MM.1S (cell line): ENCODE data around the gene AMBRA1.
A peak's percentile ranks its signal among the peaks of the same experiment; 100 is the strongest.
"Not testable (repeated sequence)": the region's sequence is repeated elsewhere in the genome, so short reads cannot be mapped to it uniquely, and the experiment has no call there.

ENCODE experiments used
- DNase-seq: peaks from one replicate; pipeline ENCODE4 v3.0.0-alpha.2; 2015
- H2AFZ ChIP-seq: fragments of 300-600 bp; sonication (generic); 2 replicates; pipeline ENCODE4 v1.6.0; 2016; ENCODE audit warnings: antibody characterized with exemption, low read length
- H3F3A ChIP-seq: fragments of 300-600 bp; sonication (generic); 2 replicates; pipeline ENCODE4 v1.6.1; 2016; ENCODE audit warnings: mild to moderate bottlenecking, antibody characterized with exemption, low read length, moderate library complexity, mixed read lengths; ENCODE audit not compliant: insufficient read depth
- H3K27ac ChIP-seq: fragments of 300-600 bp; sonication (generic); 2 replicates; pipeline ENCODE4 v1.5.1; 2016; ENCODE audit warnings: mild to moderate bottlenecking, low read length
- H3K27me3 ChIP-seq: fragments of 300-600 bp; sonication (generic); replicated peaks from 2 replicates; pipeline ENCODE4 v1.6.0; 2016; ENCODE audit warnings: low read length; ENCODE audit not compliant: insufficient read depth
- H3K36me3 ChIP-seq: fragments of 300-600 bp; sonication (generic); replicated peaks from 2 replicates; pipeline ENCODE4 v1.6.1; 2016; ENCODE audit warnings: mild to moderate bottlenecking, low read length, mixed read lengths; ENCODE audit not compliant: insufficient read depth
- H3K4me1 ChIP-seq: fragments of 300-600 bp; sonication (generic); 2 replicates; pipeline ENCODE4 v1.6.1; 2016; ENCODE audit warnings: low read length, mixed read lengths
- H3K4me2 ChIP-seq: fragments of 300-600 bp; sonication (generic); 2 replicates; pipeline ENCODE4 v1.6.0; 2016; ENCODE audit warnings: low read depth, low read length
- H3K4me3 ChIP-seq: fragments of 300-600 bp; sonication (generic); 2 replicates; pipeline ENCODE4 v1.5.1; 2016; ENCODE audit warnings: low read length, mixed read lengths
- H3K79me2 ChIP-seq: fragments of 300-600 bp; sonication (generic); 2 replicates; pipeline ENCODE4 v1.6.1; 2016; ENCODE audit warnings: mixed run types, low read length, mixed read lengths
- H3K9ac ChIP-seq: fragments of 300-600 bp; sonication (generic); 2 replicates; pipeline ENCODE4 v1.6.1; 2016; ENCODE audit warnings: low read length, mixed read lengths
- H3K9me2 ChIP-seq: fragments of 300-600 bp; sonication (generic); replicated peaks from 2 replicates; pipeline ENCODE4 v1.6.1; 2016; ENCODE audit warnings: mild to moderate bottlenecking, low read length, mixed read lengths; ENCODE audit not compliant: insufficient read depth
- H3K9me3 ChIP-seq: fragments of 300-600 bp; sonication (generic); replicated peaks from 2 replicates; pipeline ENCODE4 v1.6.1; 2016; ENCODE audit warnings: mild to moderate bottlenecking, low read length, mixed read lengths; ENCODE audit not compliant: insufficient read depth
- H4K20me1 ChIP-seq: fragments of 300-600 bp; sonication (generic); 2 replicates; pipeline ENCODE4 v1.6.1; 2016; ENCODE audit warnings: mild to moderate bottlenecking, low read length, moderate library complexity, mixed read lengths; ENCODE audit not compliant: insufficient read depth
- EZH2 ChIP-seq: fragments of 300-600 bp; sonication (generic); optimal IDR thresholded peaks from 2 replicates; pipeline ENCODE3; 2017; ENCODE audit warnings: low read depth, mild to moderate bottlenecking, antibody characterized with exemption, low read length, mixed read lengths
- EZH2phosphoT487 ChIP-seq: fragments of 300-600 bp; sonication (generic); IDR thresholded peaks from 2 replicates; pipeline ENCODE4 v1.6.1; 2018; ENCODE audit warnings: antibody characterized with exemption, low read length
- TF ChIP-seq, protein P1 (sequence below): fragments of 300-600 bp; sonication (generic); IDR thresholded peaks from 2 replicates; pipeline ENCODE4 v1.5.1; 2016; ENCODE audit warnings: antibody characterized with exemption, low read length, mixed read lengths

AMBRA1 gene

DNA sequence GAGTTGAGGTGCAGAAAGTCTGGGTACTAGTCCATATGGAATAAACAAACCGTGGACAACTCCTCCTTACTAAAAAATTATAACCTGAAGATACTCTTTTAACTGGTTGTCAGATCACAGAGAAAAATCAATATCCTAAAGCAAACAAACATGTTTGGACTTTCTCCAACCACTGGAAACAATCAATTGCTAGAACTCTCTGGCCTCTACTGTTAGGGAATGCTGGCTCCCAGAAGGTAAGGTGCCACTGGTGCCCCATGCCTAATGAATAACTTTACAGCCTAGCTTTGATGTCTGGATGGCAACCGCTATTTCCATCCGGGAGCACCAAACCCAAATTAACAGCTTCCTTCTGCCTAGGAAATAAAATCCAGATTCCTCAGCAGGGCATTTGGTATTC lies 74.5 kb downstream of the AMBRA1 start:
- H3K79me2 ChIP-seq: peaks cover 40% of the 10 kb centered on the region
- H3K4me2 ChIP-seq: no peak overlapping the region
- H2AFZ ChIP-seq: no peak overlapping the region
- no peak overlapping the region for H3K9ac ChIP-seq
- H3K27me3 ChIP-seq: no peaks in the 10 kb centered on the region
- H3K4me3 ChIP-seq: no peak overlapping the region
- no peaks in the 10 kb centered on the region for H3K36me3 ChIP-seq
- no peaks in the 10 kb centered on the region for H4K20me1 ChIP-seq
- no peaks in the 10 kb centered on the region for H3K9me3 ChIP-seq
- DNase-seq: no peak
- no peak overlapping the region for H3K27ac ChIP-seq
- no peaks in the 10 kb centered on the region for H3F3A ChIP-seq
- H3K9me2 ChIP-seq: no peaks in the 10 kb centered on the region
- TF ChIP-seq EZH2phosphoT487: no peak
- no peaks in the 10 kb centered on the region for H3K4me1 ChIP-seq

DNA sequence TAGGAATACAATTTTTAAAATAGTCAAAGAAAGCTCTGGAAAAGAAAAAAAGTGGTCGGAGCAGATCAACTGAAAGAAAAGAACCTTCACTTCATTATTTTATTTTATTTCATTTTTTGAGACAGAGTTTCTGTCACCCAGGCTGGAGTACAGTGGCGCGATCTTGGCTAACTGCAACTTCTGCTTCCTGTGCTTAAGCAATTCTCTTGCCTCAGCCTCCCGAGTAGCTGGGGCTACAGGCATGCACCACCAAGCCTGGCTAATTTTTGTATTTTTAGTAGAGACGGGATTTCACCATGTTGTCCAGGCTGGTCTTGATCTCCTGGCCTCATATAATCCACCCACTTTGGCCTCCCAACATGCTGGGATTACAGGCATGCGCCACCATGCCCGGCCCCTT lies 74.9 kb downstream of the AMBRA1 start:
- H3K36me3 ChIP-seq, H4K20me1 ChIP-seq, H3K4me1 ChIP-seq, H3F3A ChIP-seq, H3K4me3 ChIP-seq, DNase-seq, H3K4me2 ChIP-seq, H3K9ac ChIP-seq, H3K9me3 ChIP-seq, H2AFZ ChIP-seq, H3K27ac ChIP-seq, H3K9me2 ChIP-seq, H3K27me3 ChIP-seq: not testable (repeated sequence)
- H3K79me2 ChIP-seq: peaks cover 37% of the 10 kb centered on the region

DNA sequence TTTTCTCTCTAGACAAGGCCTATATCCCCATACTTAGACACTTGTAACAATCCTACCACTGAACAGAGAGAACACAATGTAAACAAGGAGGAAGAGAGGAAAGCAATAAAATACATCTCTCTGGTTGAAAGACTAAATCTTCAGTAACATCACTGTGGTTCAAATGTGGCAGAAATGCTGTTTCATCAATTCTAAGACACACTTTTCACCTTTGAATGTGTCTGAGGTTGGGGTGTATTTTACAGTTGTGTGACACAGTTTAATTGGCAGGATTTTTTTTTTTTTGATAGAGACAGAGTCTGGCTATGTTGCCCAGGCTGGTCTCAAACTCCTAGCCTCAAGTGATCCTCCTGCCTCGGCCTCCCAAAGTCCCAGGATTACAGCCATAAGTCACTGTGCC lies 79.5 kb downstream of the AMBRA1 start:
- Histone ChIP-seq H3K36me3 (no peaks in the 10 kb centered on the region), H3K4me1 (no peaks in the 10 kb centered on the region), H3K79me2 (peaks cover 7% of the 10 kb centered on the region), H3K9ac (no peak overlapping the region), H3K9me3 (no peaks in the 10 kb centered on the region), H4K20me1 (no peaks in the 10 kb centered on the region), H2AFZ (no peak overlapping the region), H3K27me3 (no peaks in the 10 kb centered on the region), H3F3A (no peaks in the 10 kb centered on the region), H3K4me3 (no peak overlapping the region), H3K4me2 (no peak overlapping the region), H3K9me2 (no peaks in the 10 kb centered on the region), H3K27ac (no peak overlapping the region)
- peak; percentile 5 for DNase-seq
- no peak for TF ChIP-seq EZH2

DNA sequence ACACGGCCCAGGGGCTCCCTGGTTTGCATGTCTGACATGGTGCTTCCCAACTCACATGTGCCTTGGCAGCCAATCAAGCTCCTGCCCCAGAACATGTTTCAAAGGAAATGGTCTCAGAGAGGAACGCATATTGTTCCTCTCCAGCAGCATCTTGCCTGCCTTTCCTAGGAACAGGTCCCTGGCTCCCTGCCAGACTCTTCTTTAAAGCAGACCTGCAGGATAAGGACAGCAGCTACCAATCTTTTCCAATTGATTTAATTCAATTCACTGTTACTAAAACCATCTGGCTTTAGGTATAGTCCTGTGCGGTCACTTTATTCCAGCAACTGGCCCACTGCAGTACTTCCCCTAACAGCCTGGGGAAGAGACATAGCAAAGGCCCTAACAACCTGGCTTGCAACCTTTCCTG lies 79.9 kb downstream of the AMBRA1 start:
- no peaks in the 10 kb centered on the region for H3K9me3 ChIP-seq
- no peaks in the 10 kb centered on the region for H3F3A ChIP-seq
- H3K4me3 ChIP-seq: no peak overlapping the region
- H4K20me1 ChIP-seq: no peaks in the 10 kb centered on the region
- H3K9me2 ChIP-seq: no peaks in the 10 kb centered on the region
- no peaks in the 10 kb centered on the region for H3K27me3 ChIP-seq
- H3K27ac ChIP-seq: no peak overlapping the region
- TF ChIP-seq EZH2 (no peak), EZH2phosphoT487 (no peak)
- TF ChIP-seq, protein P1, sequence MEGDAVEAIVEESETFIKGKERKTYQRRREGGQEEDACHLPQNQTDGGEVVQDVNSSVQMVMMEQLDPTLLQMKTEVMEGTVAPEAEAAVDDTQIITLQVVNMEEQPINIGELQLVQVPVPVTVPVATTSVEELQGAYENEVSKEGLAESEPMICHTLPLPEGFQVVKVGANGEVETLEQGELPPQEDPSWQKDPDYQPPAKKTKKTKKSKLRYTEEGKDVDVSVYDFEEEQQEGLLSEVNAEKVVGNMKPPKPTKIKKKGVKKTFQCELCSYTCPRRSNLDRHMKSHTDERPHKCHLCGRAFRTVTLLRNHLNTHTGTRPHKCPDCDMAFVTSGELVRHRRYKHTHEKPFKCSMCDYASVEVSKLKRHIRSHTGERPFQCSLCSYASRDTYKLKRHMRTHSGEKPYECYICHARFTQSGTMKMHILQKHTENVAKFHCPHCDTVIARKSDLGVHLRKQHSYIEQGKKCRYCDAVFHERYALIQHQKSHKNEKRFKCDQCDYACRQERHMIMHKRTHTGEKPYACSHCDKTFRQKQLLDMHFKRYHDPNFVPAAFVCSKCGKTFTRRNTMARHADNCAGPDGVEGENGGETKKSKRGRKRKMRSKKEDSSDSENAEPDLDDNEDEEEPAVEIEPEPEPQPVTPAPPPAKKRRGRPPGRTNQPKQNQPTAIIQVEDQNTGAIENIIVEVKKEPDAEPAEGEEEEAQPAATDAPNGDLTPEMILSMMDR: no peak
- no peak overlapping the region for H2AFZ ChIP-seq
- peaks cover 4% of the 10 kb centered on the region; the same call in 1 of the 2 replicates for H3K79me2 ChIP-seq
- H3K4me2 ChIP-seq: no peak overlapping the region
- no peaks in the 10 kb centered on the region for H3K4me1 ChIP-seq
- no peaks in the 10 kb centered on the region for H3K36me3 ChIP-seq
- no peak overlapping the region for H3K9ac ChIP-seq
- no peak for DNase-seq

DNA sequence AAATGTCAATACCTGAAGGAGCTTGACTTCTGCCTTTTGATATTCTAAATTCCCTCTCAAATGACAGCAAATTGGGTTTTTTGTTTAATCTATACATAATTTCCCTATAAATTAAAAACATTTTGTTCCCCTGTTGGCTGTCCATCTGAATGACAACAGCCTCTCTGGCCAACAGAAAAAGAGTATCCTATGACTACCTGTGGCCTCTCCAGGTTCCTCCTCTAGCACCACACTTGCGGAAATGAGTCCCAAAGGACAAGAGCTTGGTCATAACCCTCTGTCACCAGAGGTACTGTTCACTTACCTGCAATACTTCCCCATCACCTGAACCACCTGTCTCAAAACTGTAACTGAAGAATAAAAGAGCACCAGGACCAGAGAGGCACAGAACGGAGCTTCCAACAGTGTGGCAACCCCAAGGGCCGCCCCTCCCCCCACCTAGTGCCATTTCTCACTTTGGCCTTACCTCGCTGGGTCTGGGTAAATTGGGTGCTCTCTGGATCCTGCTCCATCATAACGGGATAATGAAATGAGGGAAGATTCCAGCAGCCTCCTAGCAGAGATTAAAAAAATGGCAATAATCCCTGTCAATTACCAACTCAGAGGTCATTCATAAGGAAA lies 81.5 kb downstream of the AMBRA1 start:
- Histone ChIP-seq H3K27me3 (no peaks in the 10 kb centered on the region), H3K36me3 (no peaks in the 10 kb centered on the region), H3K9ac (no peak overlapping the region), H3K79me2 (no peaks in the 10 kb centered on the region; the same call in 1 of the 2 replicates), H3K9me3 (no peaks in the 10 kb centered on the region), H4K20me1 (no peaks in the 10 kb centered on the region), H3K4me1 (no peaks in the 10 kb centered on the region), H3K4me3 (no peak overlapping the region), H3K27ac (no peak overlapping the region), H3K4me2 (no peak overlapping the region), H2AFZ (no peak overlapping the region), H3F3A (no peaks in the 10 kb centered on the region), H3K9me2 (no peaks in the 10 kb centered on the region)
- DNase-seq: peak; percentile 1
- TF ChIP-seq EZH2phosphoT487 (no peak), EZH2 (no peak)
- TF ChIP-seq, protein P1: no peak
